ENCODE measurements around the gene CSF2RB.

DNA sequence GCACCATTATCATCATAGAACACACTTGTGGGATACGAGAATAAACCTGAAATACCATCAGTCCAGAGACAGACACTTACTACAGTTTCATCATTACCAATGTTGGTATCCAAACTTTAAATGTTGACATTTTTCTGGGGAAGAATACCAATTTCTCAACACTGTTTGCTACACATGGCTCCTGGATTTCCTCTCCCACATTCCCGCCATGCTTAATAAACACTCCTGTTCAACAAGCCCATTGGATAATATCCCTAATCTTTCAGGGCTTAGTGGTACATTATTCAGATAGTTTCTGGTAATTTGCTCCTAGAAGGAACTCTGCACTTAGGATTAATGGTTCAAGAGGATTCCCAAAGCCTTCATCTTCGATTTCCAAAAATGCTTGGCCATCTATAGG is 48.2 kb downstream of the CSF2RB start:
- no peak for TF ChIP-seq POLR2A (IDR thresholded peaks at IDR 0.05; ENCODE audit: low read depth, low read length)
- TF ChIP-seq EED (IDR thresholded peaks at IDR 0.05; ENCODE audit: low read depth) = no peak
- no peak for TF ChIP-seq TAF1 (IDR thresholded peaks at IDR 0.05; ENCODE audit: borderline replicate concordance, low read depth, low read length)
- TF ChIP-seq SMC3 (IDR thresholded peaks at IDR 0.05; ENCODE audit: borderline replicate concordance, low read length) = no peak
- no peak for TF ChIP-seq EP300 (IDR thresholded peaks at IDR 0.05; ENCODE audit: borderline replicate concordance in 1 of 2, control insufficient read depth in 1 of 2, low read depth in 2 of 2, low read length in 2 of 2)
- TF ChIP-seq, protein P1, sequence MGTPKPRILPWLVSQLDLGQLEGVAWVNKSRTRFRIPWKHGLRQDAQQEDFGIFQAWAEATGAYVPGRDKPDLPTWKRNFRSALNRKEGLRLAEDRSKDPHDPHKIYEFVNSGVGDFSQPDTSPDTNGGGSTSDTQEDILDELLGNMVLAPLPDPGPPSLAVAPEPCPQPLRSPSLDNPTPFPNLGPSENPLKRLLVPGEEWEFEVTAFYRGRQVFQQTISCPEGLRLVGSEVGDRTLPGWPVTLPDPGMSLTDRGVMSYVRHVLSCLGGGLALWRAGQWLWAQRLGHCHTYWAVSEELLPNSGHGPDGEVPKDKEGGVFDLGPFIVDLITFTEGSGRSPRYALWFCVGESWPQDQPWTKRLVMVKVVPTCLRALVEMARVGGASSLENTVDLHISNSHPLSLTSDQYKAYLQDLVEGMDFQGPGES (IDR thresholded peaks at IDR 0.05) = no peak
- no peak for TF ChIP-seq BRCA1 (IDR thresholded peaks at IDR 0.05; ENCODE audit: low read depth, low read length)
- no peak for TF ChIP-seq REST (IDR thresholded peaks at IDR 0.05; ENCODE audit: low read depth, low read length)
- TF ChIP-seq, protein P2, sequence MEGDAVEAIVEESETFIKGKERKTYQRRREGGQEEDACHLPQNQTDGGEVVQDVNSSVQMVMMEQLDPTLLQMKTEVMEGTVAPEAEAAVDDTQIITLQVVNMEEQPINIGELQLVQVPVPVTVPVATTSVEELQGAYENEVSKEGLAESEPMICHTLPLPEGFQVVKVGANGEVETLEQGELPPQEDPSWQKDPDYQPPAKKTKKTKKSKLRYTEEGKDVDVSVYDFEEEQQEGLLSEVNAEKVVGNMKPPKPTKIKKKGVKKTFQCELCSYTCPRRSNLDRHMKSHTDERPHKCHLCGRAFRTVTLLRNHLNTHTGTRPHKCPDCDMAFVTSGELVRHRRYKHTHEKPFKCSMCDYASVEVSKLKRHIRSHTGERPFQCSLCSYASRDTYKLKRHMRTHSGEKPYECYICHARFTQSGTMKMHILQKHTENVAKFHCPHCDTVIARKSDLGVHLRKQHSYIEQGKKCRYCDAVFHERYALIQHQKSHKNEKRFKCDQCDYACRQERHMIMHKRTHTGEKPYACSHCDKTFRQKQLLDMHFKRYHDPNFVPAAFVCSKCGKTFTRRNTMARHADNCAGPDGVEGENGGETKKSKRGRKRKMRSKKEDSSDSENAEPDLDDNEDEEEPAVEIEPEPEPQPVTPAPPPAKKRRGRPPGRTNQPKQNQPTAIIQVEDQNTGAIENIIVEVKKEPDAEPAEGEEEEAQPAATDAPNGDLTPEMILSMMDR (IDR thresholded peaks at IDR 0.05 in 2 of 3, conservative IDR thresholded peaks at IDR 0.05 in 1 of 3; ENCODE audit: control insufficient read depth in 2 of 3, extremely low read depth in 1 of 3, insufficient read depth in 1 of 3, low read depth in 3 of 3, low read length in 3 of 3) = no peak
- TF ChIP-seq CHD1 (IDR thresholded peaks at IDR 0.05; ENCODE audit: low read depth, low read length) = no peak
- TF ChIP-seq, protein P3, sequence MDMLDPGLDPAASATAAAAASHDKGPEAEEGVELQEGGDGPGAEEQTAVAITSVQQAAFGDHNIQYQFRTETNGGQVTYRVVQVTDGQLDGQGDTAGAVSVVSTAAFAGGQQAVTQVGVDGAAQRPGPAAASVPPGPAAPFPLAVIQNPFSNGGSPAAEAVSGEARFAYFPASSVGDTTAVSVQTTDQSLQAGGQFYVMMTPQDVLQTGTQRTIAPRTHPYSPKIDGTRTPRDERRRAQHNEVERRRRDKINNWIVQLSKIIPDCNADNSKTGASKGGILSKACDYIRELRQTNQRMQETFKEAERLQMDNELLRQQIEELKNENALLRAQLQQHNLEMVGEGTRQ (IDR thresholded peaks at IDR 0.05; ENCODE audit: borderline replicate concordance, low read depth, low read length) = no peak
- no peak for TF ChIP-seq NR2C2 (IDR thresholded peaks at IDR 0.05; ENCODE audit: borderline replicate concordance, control insufficient read depth, insufficient read length, low read depth)

All from GM12878 (cell line).